Osteoblast (primary cell): ENCODE results near the gene FSTL4. TPM values are rescaled to one million over a fixed set of nuclear protein-coding genes. Genes with fewer than 3 reads are reported as not detected.
"Not testable (repeated sequence)": the region's sequence is repeated elsewhere in the genome, so short reads cannot be mapped to it uniquely, and the experiment has no call there.

Experiments
- DNase-seq: peaks from one replicate; pipeline ENCODE4 v3.0.0; 2011; ENCODE audit warnings: low spot score, mixed read lengths; ENCODE audit not compliant: insufficient read length; ENCODE audit errors: missing footprints
- H2AFZ ChIP-seq: 2 replicates; pipeline ENCODE4 v1.6.0; 2011; ENCODE audit warnings: mild to moderate bottlenecking, low read length
- H3K27ac ChIP-seq: 2 replicates; pipeline ENCODE4 v1.5.1; 2011; ENCODE audit warnings: mild to moderate bottlenecking, low read depth, low read length, moderate library complexity
- H3K27me3 ChIP-seq: 2 replicates; pipeline ENCODE4 v1.6.0; 2012; ENCODE audit warnings: mild to moderate bottlenecking, control low read depth, inconsistent platforms, low read length, moderate library complexity; ENCODE audit not compliant: insufficient read depth
- H3K36me3 ChIP-seq: 2 replicates; pipeline ENCODE4 v1.5.1; 2011; ENCODE audit warnings: mild to moderate bottlenecking, low read length, control low read depth, moderate library complexity; ENCODE audit not compliant: insufficient read depth
- H3K4me1 ChIP-seq: 2 replicates; pipeline ENCODE4 v1.5.1; 2011; ENCODE audit warnings: mild to moderate bottlenecking, low read length, control low read depth, moderate library complexity; ENCODE audit not compliant: insufficient read depth
- H3K4me2 ChIP-seq: 2 replicates; pipeline ENCODE4 v1.6.0; 2011; ENCODE audit warnings: mild to moderate bottlenecking, low read length; ENCODE audit not compliant: insufficient read depth
- H3K4me3 ChIP-seq: fragments of 200-600 bp; sonication (generic); 3 replicates; pipeline ENCODE4 v1.5.1; 2012; ENCODE audit warnings: mild to moderate bottlenecking, low read length, inconsistent platforms; ENCODE audit not compliant: insufficient read depth
- H3K79me2 ChIP-seq: 2 replicates; pipeline ENCODE4 v1.6.0; 2012; ENCODE audit warnings: mild to moderate bottlenecking, low read length, control low read depth, inconsistent platforms; ENCODE audit not compliant: insufficient read depth
- H3K9me3 ChIP-seq: 2 replicates; pipeline ENCODE4 v1.5.1; 2011; ENCODE audit warnings: low read depth, low read length, control low read depth
- H4K20me1 ChIP-seq: 2 replicates; pipeline ENCODE4 v1.6.0; 2012; ENCODE audit warnings: mild to moderate bottlenecking, low read length, control low read depth; ENCODE audit not compliant: insufficient read depth
- CTCF ChIP-seq: IDR thresholded peaks from 2 replicates; pipeline ENCODE4 v1.5.1; 2011; ENCODE audit warnings: mild to moderate bottlenecking, low read depth, low read length, moderate library complexity; ENCODE audit errors: extremely low read depth
- total RNA-seq: library from RNA; depleted of rRNA; stranded (reverse); fragments of >200 nt; gene quantifications from 2 replicates; pipeline ENCODE4 v1.2.3, GENCODE V29; 2012

Gene FSTL4
- total RNA-seq, 1 donor = not detected

GRCh38 chr5:133192716-133193115, 419.6 kb downstream of the FSTL4 start:
- no peak for DNase-seq
- no peaks in the 10 kb centered on the region for H3K36me3 ChIP-seq
- no peak overlapping the region for H3K4me2 ChIP-seq
- no peaks in the 10 kb centered on the region for H4K20me1 ChIP-seq
- no peak overlapping the region for H3K27ac ChIP-seq
- H3K79me2 ChIP-seq = no peaks in the 10 kb centered on the region
- H3K4me1 ChIP-seq = no peaks in the 10 kb centered on the region
- peaks cover 3% of the 10 kb centered on the region for H3K27me3 ChIP-seq
- no peaks in the 10 kb centered on the region for H3K9me3 ChIP-seq
- no peak for TF ChIP-seq CTCF
- H3K4me3 ChIP-seq = no peak overlapping the region
- no peak overlapping the region for H2AFZ ChIP-seq

- DNase-seq = no peak
- no peak overlapping the region for H2AFZ ChIP-seq
- no peak overlapping the region for H3K27ac ChIP-seq
- no peaks in the 10 kb centered on the region for H3K9me3 ChIP-seq
- no peaks in the 10 kb centered on the region for H4K20me1 ChIP-seq
- no peaks in the 10 kb centered on the region for H3K36me3 ChIP-seq
- TF ChIP-seq CTCF = no peak
- no peak overlapping the region for H3K4me2 ChIP-seq
- no peak overlapping the region for H3K4me3 ChIP-seq
- no peaks in the 10 kb centered on the region for H3K79me2 ChIP-seq
- H3K27me3 ChIP-seq = no peaks in the 10 kb centered on the region
- no peaks in the 10 kb centered on the region for H3K4me1 ChIP-seq
These were observed 422.5 kb downstream of the FSTL4 start for GRCh38 chr5:133189881-133190280.

- Histone ChIP-seq H4K20me1 (no peaks in the 10 kb centered on the region), H2AFZ (no peak overlapping the region), H3K4me3 (no peak overlapping the region), H3K27me3 (no peaks in the 10 kb centered on the region), H3K27ac (no peak overlapping the region), H3K79me2 (no peaks in the 10 kb centered on the region), H3K4me2 (no peak overlapping the region), H3K36me3 (no peaks in the 10 kb centered on the region), H3K9me3 (no peaks in the 10 kb centered on the region), H3K4me1 (no peaks in the 10 kb centered on the region)
- DNase-seq = no peak
- TF ChIP-seq CTCF = no peak
These were observed 432.9 kb downstream of the FSTL4 start for GRCh38 chr5:133179405-133179804.

GRCh38 chr5:133170756-133171387, 441.5 kb downstream of the FSTL4 start:
- not testable (repeated sequence) for H3K36me3 ChIP-seq, H2AFZ ChIP-seq, H3K79me2 ChIP-seq, DNase-seq, H3K27me3 ChIP-seq, H3K4me3 ChIP-seq, H4K20me1 ChIP-seq, H3K4me2 ChIP-seq, H3K4me1 ChIP-seq, H3K9me3 ChIP-seq, H3K27ac ChIP-seq
